Tibial nerve (tissue), 3 donors: ENCODE data around the gene CYTH4.

Experiments
- CTCF ChIP-seq, 5 experiments: fragments of 200-600 bp in 3 of 5; fragments of 450-650 bp in 2 of 5; sonication (generic) in 3 of 5; IDR thresholded peaks; one replicate each; pipeline ENCODE4 v1.5.1; 2016 to 2019; ENCODE audit warnings: antibody characterized with exemption in 5 of 5, mild to moderate bottlenecking in 3 of 5, moderate library complexity in 2 of 5
- POLR2A ChIP-seq, 2 donors: fragments of 450-650 bp; IDR thresholded peaks; one replicate each; pipeline ENCODE4 v1.6.1; 2017; ENCODE audit warnings: antibody characterized with exemption in 2 of 2, mild to moderate bottlenecking in 2 of 2, moderate library complexity in 2 of 2

GRCh38 chr22:37279331-37280181 is 2.8 kb upstream of the CYTH4 start:
- TF ChIP-seq CTCF (IDR thresholded peaks at IDR 0.05) (no peak), POLR2A (IDR thresholded peaks at IDR 0.05) (no peak)
